Hindlimb muscle (tissue), 1 donor: ENCODE results near the gene DARS2. TPM values are rescaled to one million over a fixed set of nuclear protein-coding genes. Genes with fewer than 3 reads are reported as not detected.
A peak's percentile ranks its signal among the peaks of the same experiment; 100 is the strongest.
"Not testable (repeated sequence)": the region's sequence is repeated elsewhere in the genome, so short reads cannot be mapped to it uniquely, and the experiment has no call there.

Source experiments
- DNase-seq: peaks from one replicate; pipeline ENCODE4 v3.0.0-alpha.2; 2013
- polyA plus RNA-seq: library from polyadenylated mRNA; unstranded; fragments of 120-200 nt; gene quantifications from one replicate; pipeline ENCODE4 v1.2.1, GENCODE V29; 2013; ENCODE audit not compliant: insufficient read length

Gene DARS2
- polyA plus RNA-seq, 1 donor = 13.6 TPM

GRCh38 chr1:173862769-173863223 lies 38.3 kb downstream of the DARS2 start:
- no peak for DNase-seq

- DNase-seq = no peak
Measured at GRCh38 chr1:173863224-173864161, 39.0 kb downstream of the DARS2 start.

GRCh38 chr1:173864179-173864867 lies 39.9 kb downstream of the DARS2 start:
- no peak for DNase-seq

- DNase-seq = no peak
Measured at GRCh38 chr1:173865468-173866164, 41.1 kb downstream of the DARS2 start.

GRCh38 chr1:173866413-173867115 lies 42.1 kb downstream of the DARS2 start:
- no peak for DNase-seq

GRCh38 chr1:173867141-173867752 lies 42.8 kb downstream of the DARS2 start:
- no peak for DNase-seq

- peak; percentile 100 for DNase-seq
Measured at GRCh38 chr1:173867753-173868265, 43.3 kb downstream of the DARS2 start, which contains the start of gene GAS5. Gene GAS5, minus strand, starts transcription at chr1:173867989.

GRCh38 chr1:173868266-173869020 lies 44.0 kb downstream of the DARS2 start, which contains the start of gene ZBTB37:
Gene ZBTB37, plus strand, starts transcription at chr1:173868380. Its CDS starts 1,846 bp downstream, at chr1:173870226.
- no peak for DNase-seq

- DNase-seq = no peak
Measured at GRCh38 chr1:173869021-173869359, 44.5 kb downstream of the DARS2 start.

GRCh38 chr1:173870252-173871075 lies 46.0 kb downstream of the DARS2 start:
- no peak for DNase-seq

- no peak for DNase-seq
Measured at GRCh38 chr1:173871091-173871490, 46.6 kb downstream of the DARS2 start.

- no peak for DNase-seq
Measured at GRCh38 chr1:173871500-173871899, 47.0 kb downstream of the DARS2 start.

- no peak for DNase-seq
Measured at GRCh38 chr1:173876732-173877131, 52.3 kb downstream of the DARS2 start.

- no peak for DNase-seq
Measured at GRCh38 chr1:173878251-173878650, 53.8 kb downstream of the DARS2 start.

GRCh38 chr1:173881117-173881516 lies 56.6 kb downstream of the DARS2 start:
- DNase-seq = not testable (repeated sequence)

- DNase-seq = no peak
Measured at GRCh38 chr1:173884701-173885100, 60.2 kb downstream of the DARS2 start.

- DNase-seq = no peak
Measured at GRCh38 chr1:173886746-173887611, 62.5 kb downstream of the DARS2 start.

GRCh38 chr1:173887627-173888026 lies 63.2 kb downstream of the DARS2 start:
- DNase-seq = no peak

- DNase-seq = no peak
Measured at GRCh38 chr1:173888749-173889148, 64.3 kb downstream of the DARS2 start.
